Muscle of back (tissue), 11 donors: Measurements from ENCODE around the gene AIFM3. TPM values are rescaled to one million over a fixed set of nuclear protein-coding genes. Genes with fewer than 3 reads are reported as not detected.

ENCODE experiments used
- DNase-seq, 3 donors: peaks; one replicate each; pipeline versions ENCODE4 v3.0.0 to v3.0.0-alpha.2; 2013
- polyA plus RNA-seq, 10 donors: library from polyadenylated mRNA; unstranded; fragments of 120-200 nt; gene quantifications; one replicate each; pipeline ENCODE4 v1.2.1, GENCODE V29; 2013; ENCODE audit not compliant: insufficient read length in 10 of 10

AIFM3 gene
- polyA plus RNA-seq, 10 donors: 0.08 to 0.69 (median 0.31) TPM; not detected in 1

DNA sequence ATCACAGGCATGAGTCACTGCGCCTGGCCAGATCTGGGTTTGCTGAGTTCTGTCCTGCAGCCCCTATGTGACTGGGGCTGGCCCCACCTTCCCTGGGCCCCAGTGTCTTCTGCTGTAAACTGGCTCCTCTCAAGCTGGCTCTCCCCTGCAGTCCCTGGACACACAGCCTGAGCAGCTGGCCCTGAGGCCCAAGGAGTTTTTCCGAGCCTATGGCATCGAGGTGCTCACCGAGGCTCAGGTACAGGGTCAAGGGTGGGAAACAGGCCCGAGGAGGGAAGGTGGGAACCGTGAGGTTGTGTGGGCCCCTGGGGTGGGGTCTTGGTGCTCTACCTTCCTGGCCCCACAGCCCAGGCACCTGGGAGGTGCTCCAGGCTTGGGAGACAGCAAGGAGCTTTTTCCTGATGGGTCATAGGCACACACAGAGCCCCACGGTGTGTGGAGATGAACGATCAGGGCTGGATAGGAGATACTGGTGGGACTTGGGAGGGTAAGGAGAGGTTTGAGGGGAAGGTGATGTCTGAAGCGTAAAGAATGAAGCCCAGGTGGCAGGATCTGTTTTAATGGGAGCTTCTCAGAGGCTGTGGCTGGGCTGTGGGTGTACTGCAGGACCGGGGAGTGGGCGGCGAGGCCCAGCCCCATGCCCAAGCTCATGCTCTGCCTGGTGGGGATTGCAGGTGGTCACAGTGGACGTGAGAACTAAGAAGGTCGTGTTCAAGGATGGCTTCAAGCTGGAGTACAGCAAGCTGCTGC is 8.7 kb downstream of the AIFM3 start:
- no peak for DNase-seq

DNA sequence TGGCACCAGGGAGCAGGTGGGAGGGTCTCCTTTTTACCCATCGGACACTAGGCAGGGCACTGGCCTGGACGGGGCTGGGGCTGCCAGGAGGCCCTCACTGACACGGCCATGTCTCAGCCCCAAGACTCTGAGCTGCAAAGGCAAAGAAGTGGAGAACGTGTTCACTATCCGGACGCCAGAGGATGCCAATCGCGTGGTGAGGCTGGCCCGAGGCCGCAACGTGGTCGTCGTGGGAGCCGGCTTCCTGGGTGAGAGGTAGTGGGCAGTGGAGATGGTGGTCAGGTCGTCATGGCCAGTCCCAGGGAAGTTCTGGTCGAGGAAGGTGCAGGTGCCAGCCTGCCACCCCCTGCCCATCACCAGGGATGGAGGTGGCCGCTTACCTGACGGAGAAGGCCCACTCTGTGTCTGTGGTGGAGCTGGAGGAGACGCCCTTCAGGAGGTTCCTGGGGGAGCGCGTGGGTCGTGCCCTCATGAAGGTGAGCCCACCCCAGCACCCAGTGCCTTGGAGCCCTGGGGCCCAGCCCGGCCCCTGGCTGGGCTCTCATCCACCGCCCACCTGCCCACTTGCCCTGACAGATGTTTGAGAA is 9.3 kb downstream of the AIFM3 start:
- no peak for DNase-seq

DNA sequence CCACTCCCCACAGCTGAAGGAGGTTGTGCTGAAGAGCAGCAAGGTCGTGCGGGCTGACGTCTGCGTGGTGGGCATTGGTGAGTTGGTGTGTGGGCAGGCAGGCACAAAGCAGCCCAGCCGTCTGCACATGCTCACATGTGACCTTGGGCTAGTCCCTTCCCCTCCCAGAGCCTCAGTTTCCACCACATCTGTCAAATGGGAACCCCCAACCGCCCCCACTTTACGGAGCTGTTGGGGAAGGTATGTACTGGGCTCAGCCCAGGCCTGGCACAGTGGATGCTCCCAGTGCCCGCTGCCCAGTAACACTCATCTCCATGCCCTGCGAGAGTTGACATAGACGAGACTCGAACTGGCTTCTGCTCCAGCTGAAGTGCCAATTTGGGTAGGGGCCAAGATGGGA is 10.0 kb downstream of the AIFM3 start:
- no peak for DNase-seq

DNA sequence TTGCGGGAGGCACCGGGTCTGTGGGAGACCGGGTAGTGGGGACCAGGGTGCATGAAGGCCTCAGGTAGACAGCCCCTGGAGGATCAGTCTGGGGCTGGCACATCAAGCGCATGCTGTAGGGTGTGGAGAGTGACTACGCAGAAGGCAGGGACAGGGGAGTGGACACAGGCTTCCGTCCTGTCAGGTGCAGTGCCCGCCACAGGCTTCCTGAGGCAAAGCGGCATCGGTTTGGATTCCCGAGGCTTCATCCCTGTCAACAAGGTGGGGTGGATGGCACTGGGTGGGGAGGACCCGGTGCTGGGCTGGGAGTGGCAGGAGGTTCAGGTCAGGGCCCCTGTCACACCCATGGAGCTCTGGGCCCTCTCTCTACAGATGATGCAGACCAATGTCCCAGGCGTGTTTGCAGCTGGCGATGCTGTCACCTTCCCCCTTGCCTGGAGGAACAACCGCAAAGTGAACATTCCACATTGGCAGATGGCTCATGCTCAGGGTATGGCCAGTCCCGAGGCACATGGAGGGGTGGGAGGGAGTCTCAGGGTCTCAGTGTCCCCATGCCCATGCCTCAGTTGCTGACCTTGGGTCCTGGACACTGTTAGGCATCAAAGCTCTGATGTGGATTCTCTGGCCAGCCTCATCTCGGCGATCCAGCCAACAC is 10.6 kb downstream of the AIFM3 start:
- no peak for DNase-seq

DNA sequence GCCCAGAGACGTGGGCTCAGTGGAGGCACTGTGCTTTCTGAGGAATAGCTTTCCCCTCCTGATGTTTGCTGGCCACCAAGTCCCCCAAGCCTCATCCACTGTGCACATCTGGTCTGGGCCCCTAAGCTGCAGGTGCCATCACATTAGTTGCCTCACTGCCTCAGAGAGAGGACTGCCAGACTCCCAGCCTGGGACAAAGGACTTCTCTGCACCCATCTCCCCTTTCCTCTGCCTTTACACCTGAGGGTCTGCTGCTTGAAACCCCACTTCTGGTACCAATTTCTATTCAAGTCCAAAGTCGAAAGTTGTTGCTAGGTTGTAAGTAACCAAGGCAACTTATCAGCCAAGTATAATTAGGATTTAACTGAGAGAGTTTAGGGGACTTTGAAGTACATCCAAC is 11.4 kb downstream of the AIFM3 start:
- DNase-seq: no peak

DNA sequence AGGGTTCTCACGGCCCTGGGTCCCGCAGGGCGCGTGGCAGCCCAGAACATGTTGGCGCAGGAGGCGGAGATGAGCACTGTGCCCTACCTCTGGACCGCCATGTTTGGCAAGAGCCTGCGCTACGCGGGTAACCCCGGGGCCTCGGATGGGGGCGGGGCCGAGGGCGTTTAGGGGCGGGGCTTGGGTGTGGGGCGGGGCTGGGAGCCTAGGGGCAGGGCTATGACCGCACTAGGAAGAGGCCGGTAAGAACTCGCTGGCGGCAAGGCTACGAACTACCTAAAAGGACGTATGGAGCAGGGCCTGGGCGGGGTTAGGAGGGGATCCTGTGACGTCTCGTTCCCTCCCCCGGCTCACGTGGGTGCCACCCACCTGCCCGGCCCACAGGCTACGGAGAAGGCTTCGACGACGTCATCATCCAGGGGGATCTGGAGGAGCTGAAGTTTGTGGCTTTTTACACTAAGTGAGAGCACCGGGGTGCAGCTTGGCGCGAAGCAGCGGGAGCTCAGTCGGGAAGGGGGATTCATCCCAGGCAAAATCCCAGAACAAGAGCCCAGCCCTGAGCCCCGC is 12.3 kb downstream of the AIFM3 start:
- DNase-seq: peak in 2 of 3 donors; percentile 34 to 71

DNA sequence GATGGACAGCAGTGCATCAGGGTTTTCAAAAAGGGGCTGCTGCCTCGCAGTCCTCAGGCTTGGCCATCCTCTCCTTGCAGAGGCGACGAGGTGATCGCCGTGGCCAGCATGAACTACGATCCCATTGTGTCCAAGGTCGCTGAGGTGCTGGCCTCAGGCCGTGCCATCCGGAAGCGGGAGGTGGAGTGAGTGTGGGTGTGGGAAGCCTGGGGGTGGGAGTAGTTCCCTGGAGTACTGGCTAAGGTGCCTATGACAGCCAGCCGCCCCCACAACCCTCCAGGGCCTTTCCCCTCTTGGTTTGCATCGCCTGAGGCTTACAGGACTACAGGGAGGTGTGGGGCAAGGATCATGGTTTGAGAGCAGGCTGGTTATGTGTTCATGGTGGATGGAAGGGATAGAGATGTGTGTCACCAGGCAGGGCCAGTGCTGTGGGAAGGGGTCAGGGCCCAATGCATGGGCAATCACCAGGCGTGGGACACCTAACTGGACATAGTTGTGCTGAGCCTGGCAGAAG is 12.9 kb downstream of the AIFM3 start:
- no peak for DNase-seq

DNA sequence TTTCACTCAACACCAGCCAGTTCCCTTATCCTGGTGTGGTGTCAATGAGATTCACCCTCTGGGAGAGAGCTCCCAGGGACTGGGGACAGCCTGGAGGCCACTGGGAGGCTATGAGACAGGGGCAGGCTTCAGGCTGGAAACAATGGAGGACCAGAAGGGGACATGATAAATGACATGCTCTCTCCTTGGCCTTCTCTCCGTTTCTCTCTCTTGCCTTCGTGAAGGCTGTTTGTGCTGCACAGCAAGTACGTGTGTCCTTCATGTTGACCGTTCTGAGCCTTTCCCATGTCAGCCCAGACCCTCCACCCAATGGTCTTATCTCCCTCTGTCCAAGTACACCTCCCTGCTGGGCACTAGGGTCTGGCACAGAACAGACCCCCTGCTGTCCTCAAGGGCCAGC is 13.5 kb downstream of the AIFM3 start:
- no peak for DNase-seq

DNA sequence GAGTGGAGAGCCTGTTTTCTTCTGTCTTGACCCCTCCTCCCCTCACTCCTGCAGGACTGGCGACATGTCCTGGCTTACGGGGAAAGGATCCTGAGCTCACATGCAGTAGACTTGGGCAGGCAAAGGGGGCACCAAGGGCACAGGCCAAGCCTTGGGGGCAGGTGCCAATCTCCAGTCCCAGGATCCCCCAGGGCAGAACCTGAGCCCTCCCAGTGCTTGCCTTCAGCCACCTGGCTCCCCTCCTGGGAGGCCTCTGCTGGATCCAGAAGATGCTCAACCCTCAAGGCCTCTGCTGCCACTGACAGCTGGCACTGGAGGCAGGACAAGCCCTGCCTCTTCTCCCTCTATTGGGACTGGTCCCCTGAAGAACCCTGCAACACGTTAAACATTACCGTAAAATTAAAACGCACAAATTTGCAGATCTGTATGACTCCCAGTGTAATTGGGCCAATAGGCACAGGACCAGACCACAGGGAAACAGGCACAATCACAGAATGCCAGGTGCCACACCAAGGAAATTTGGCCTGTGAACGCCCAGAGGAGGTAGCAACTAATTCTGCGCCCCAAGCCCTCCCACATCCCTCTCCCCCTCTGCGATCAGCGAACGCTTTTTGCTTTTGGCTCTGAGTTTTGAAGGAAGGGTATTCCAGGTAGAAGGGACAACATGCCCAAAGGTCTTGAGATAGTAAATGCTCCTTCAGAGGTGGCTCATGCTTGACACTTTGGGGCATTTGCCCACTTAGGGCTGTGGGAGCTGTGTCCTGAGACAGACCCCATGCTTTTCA is 14.1 kb downstream of the AIFM3 start:
- no peak for DNase-seq

DNA sequence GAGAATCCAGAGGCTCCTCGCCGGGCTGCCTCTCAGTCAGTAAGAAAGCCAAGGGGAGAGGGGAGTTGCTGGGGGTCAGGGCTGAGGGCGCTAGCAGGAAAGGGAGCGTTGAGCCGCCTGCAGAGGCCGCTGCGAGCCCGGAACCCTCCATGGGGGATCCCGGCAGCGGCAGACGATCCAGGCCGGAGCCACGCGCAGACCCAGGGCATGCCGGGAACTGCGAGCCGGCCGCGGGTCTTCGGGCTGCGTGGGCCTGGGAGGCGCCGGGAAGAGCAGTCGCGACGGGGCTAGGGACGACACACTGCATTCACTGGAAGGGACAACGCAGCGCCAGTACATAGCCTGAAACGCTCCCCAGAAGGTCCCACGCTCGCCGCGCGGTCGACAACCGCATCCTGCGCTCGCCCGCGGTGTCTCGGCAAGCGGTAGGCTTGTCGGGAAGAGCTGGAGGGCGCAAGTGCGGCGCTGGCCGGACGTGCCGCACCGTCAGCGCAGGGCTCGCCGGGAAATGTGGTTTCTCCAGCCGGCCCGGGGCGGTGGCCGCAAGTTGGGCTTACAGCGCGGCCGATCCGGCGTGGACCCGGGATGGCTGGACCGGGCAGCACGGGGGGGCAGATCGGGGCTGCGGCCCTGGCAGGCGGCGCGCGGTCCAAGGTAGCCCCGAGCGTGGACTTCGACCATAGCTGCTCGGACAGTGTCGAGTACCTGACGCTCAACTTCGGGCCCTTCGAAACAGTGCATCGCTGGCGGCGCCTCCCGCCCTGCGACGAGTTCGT is 14.9 kb downstream of the AIFM3 start, which contains the start of gene LZTR1:
LZTR1 (plus strand) TSS at position 511 of the 776 bp plus-strand sequence; CDS start at position 586, 75 bp downstream.
- DNase-seq: peak; percentile 79 to 97 (median 91)

DNA sequence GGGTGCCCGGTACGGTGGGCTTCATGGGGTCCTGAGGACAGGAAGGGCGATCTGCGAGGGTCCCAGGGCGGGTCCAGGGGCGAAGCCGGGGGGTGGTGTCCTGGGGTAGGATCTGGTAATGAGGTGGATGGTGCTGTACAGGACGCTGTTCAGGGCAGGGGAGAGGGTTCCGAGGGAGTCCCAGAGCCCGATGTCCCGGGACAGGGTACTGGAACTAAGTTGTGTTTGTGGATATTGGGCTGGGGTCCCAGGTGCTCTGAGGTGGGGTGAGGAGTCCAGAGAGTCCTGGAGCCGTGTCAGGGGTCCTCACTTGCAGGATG is 15.5 kb downstream of the AIFM3 start:
- no peak for DNase-seq

DNA sequence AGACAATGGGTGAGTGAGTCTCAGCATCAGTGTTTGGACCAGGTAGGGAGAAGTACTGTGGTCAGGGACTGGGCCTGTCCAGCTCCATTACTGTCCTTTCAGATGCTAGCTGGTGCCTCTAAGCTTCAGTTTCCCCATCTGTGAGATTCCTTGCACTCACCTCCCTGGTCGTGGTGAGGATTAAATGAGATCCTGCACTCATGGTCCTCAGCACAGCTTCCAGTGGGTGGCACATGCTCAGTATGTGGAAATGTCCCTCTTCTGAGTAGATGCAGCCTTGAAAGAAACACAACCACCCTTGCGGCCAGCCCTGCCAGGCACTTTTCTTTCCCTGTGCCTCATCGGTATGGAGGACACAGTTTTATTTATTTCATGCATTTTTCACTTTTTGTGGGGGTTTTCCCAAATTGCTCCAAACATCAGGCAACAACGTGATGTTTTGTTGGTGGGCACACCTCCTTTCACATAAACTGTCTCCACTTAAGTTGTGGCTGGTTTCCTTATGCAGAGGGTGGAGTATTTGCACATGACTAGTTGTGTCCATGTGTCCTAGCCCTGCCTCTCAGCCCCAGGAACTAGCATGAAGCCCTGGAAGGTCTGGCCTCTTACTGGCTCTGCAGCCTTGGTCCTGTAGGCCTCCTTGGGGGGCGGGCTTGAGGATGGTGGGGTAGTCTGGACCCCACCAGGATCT is 16.2 kb downstream of the AIFM3 start:
- no peak for DNase-seq

DNA sequence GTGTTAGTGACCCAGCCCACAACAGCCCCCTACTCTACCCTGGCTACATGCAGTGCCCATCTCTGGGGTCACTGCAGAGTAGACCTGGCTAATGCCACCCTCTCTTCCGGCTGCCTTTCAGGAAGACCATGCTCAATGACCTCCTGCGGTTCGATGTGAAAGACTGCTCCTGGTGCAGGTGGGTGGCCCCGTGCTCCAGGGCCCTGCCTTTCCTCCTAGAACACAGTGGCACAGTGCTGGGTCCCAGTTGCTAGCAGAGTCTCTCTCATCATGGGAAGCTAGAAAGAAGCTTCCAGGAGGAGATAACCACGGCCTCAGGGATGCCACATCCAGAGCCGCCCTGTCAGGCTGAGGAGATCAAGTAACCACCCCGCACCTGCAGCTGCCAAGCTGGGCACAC is 18.7 kb downstream of the AIFM3 start:
- DNase-seq: no peak

DNA sequence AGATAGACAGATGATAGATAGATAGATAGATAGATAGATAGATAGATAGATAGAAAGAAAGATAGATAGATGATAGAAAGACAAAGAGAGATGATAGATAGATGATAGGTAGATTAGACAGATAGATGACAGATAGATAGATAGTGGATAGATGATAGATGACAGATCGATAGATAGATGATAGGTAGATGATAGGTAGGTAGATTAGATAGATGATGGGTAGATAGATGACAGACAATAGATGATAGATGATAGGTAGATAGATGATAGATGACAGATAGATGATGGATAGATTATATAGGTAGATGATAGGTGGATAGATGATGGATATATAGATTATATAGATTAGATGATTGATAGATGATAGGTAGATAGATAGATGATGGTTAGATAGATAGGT is 19.3 kb downstream of the AIFM3 start:
- no peak for DNase-seq

DNA sequence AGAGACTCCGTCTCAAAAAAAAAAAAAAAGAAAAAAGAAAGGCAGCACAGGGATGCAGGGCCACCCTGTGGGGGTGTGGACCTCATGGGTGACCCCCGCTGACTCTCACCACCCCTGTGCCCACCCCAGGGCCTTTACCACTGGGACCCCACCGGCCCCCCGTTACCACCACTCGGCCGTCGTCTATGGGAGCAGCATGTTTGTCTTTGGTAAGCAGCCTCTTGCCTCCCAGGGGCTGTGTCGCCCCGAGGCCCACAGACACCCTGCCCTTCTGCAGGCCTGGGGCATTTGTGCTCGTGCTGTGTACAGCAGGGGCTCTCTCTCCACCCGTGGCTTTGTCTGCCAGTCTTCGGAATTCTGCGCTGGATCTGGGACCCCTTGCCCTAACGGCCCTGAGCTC is 20.3 kb downstream of the AIFM3 start:
- DNase-seq: no peak

DNA sequence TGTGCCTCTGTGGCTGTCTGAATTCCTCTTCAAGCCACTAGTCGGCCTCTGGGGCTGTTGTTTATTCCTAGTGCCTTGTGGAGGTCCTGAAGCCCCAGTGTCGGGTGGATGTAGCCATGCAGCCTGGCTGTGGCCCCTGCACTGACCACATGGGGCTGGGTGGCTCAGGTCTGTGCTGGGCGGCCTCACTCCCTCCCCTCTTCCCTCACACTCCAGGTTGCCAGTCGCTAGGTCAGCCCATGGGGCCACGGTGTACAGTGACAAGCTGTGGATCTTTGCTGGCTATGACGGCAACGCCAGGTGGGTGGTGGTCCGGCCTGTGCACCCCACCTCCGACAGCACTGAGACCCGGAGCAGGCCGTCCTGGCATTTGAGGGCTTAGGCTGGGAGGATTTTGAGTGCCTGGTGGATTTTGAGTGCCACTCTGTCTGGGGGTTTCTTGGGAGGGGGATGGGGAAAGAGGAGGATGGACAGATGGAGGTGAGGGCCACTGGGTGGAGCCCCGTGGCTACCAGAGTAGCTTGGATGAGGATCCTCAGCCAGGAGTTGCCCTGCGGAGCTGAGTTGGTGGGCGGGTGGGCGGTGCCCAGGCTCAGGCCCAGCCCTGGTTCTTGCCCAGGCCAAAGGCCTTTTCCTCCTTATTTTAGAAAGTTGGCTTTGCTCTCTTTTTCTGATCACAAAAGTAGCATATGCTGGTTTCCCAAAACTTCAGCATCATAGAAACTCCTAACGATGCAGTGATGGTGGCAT is 21.7 kb downstream of the AIFM3 start:
- no peak for DNase-seq

DNA sequence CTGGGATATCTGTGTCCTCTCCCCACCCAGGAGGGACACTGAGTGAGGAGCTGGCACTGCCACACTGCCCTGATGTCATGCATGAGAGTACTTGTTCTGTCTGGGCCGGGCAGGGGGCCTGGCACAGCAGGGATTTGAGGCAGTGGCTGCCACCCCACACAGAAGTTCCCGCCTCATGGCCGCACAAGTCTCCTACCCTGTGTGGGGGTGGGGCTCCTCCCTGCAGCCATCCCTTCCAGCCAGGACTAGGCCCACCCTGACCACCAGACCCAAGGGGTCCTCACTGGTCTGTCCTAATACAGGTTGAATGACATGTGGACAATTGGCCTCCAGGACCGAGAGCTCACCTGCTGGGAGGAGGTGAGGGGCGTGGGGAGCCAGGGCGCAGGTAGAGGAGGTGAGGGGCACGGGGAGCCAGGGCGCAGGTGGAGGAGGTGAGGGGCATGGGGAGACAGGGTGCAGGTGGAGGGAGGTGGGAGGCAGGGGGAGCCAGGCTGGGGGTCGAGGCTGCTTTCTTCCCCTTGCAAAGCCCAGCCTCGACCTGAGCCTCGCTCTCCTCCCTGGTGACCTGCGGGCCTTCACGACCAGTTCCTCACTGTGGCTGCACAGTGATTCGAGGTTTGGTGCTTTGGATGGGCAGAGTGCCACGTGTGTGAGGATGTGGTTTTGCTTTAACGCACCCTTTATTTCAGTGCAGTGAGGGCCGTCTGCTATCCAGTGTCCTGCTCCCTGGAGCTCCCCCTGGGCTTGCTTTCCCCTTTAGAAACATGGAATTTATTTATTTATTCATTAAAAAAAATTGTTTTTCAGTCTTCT is 22.5 kb downstream of the AIFM3 start:
- peak in 1 of 3 donors; percentile 1 for DNase-seq
